Peyer's patch (tissue), 4 donors: Measurements from ENCODE around the gene GMEB2. TPM values are rescaled to one million over a fixed set of nuclear protein-coding genes. Genes with fewer than 3 reads are reported as not detected.

Source experiments
- DNase-seq, 3 donors: peaks; one replicate each; pipeline ENCODE4 v3.0.0-alpha.2; 2017 to 2019
- H3K27ac ChIP-seq, 4 donors: fragments of 200-600 bp; sonication (generic); one replicate each; pipeline ENCODE4 v1.5.1; 2016 to 2019
- H3K27me3 ChIP-seq, 2 donors: fragments of 200-600 bp; sonication (generic); one replicate each; pipeline ENCODE4 v1.5.1; 2019
- H3K36me3 ChIP-seq, 3 donors: fragments of 200-600 bp; sonication (generic); one replicate each; pipeline ENCODE4 v1.5.1; 2016 to 2019
- H3K4me1 ChIP-seq, 4 donors: fragments of 200-600 bp; sonication (generic); one replicate each; pipeline ENCODE4 v1.5.1; 2016 to 2019
- H3K4me3 ChIP-seq, 4 donors: fragments of 200-600 bp; sonication (generic); 1 replicate in 3 of 4; 2 replicates in 1 of 4; pipeline ENCODE4 v1.5.1; 2016 to 2019; ENCODE audit warnings: mild to moderate bottlenecking in 1 of 4
- H3K9me3 ChIP-seq, 4 donors: fragments of 200-600 bp; sonication (generic); one replicate each; pipeline ENCODE4 v1.5.1; 2016 to 2019; ENCODE audit warnings: mild to moderate bottlenecking in 1 of 4
- POLR2A ChIP-seq, 2 donors: fragments of 450-650 bp; IDR thresholded peaks; one replicate each; pipeline ENCODE4 v1.5.1; 2017; ENCODE audit warnings: antibody characterized with exemption in 2 of 2, mild to moderate bottlenecking in 2 of 2, moderate library complexity in 2 of 2
- total RNA-seq, 4 donors: library from RNA; depleted of rRNA; stranded (reverse); fragments of >200 nt; gene quantifications; one replicate each; pipeline ENCODE4 v1.1.0, GENCODE V29; 2016
- TF ChIP-seq, protein P1 (sequence below), 6 experiments: fragments of 450-650 bp in 4 of 6; fragments of 200-600 bp in 2 of 6; sonication (generic) in 1 of 6; IDR thresholded peaks; one replicate each; pipeline ENCODE4 v1.5.1; 2017 to 2019; ENCODE audit warnings: antibody characterized with exemption in 6 of 6, mild to moderate bottlenecking in 3 of 6, moderate library complexity in 1 of 6

GMEB2 gene
- total RNA-seq, 4 donors from 2014 or later, result 13.8 to 24.5 (median 17.1) TPM

DNA sequence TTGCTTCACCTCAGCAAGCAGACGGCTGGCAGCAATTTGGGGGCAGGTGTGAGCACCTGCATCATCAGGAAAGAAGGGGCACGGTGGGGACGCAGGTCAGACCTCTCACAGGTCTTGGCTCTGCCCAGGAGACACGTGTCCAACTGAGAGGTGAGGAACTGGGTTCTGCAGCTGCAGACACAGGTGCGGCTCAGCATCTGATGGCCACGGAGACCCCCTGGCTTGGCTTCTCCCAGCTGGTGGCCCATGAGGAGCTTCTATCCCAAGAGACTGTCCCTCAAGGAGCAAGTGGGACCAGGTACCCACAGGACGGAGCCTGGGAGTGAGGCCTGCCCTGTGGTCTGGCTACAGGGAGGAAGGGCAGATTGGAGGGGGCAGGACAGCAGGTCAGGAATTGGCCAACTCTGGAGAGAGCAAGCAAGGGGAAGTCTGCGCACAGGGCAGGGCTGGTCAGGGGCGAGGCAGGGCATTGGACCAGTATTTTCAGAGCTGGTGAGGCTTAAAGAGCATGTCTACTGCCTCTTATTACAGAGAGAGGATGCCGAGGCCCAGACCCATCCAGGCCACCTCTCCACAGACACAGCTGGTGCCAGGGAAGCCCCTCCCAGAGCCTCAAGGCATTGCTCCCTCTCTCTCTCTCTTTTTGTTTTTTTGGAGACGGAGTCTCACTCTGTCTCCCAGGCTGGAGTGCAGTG lies 22.1 kb upstream of the GMEB2 start:
- Histone ChIP-seq H3K9me3 (no peaks in the 10 kb centered on the region), H3K27me3 (peaks cover 0 to 20% of the 10 kb centered on the region in 2 donors), H3K27ac (no peak overlapping the region), H3K4me3 (no peak overlapping the region), H3K36me3 (no peaks in the 10 kb centered on the region), H3K4me1 (peaks cover 0 to 30% (median 10%) of the 10 kb centered on the region in 4 donors)
- DNase-seq, result no peak
- TF ChIP-seq POLR2A (IDR thresholded peaks at IDR 0.05), result no peak
- TF ChIP-seq, protein P1, sequence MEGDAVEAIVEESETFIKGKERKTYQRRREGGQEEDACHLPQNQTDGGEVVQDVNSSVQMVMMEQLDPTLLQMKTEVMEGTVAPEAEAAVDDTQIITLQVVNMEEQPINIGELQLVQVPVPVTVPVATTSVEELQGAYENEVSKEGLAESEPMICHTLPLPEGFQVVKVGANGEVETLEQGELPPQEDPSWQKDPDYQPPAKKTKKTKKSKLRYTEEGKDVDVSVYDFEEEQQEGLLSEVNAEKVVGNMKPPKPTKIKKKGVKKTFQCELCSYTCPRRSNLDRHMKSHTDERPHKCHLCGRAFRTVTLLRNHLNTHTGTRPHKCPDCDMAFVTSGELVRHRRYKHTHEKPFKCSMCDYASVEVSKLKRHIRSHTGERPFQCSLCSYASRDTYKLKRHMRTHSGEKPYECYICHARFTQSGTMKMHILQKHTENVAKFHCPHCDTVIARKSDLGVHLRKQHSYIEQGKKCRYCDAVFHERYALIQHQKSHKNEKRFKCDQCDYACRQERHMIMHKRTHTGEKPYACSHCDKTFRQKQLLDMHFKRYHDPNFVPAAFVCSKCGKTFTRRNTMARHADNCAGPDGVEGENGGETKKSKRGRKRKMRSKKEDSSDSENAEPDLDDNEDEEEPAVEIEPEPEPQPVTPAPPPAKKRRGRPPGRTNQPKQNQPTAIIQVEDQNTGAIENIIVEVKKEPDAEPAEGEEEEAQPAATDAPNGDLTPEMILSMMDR (IDR thresholded peaks at IDR 0.05), result no peak

DNA sequence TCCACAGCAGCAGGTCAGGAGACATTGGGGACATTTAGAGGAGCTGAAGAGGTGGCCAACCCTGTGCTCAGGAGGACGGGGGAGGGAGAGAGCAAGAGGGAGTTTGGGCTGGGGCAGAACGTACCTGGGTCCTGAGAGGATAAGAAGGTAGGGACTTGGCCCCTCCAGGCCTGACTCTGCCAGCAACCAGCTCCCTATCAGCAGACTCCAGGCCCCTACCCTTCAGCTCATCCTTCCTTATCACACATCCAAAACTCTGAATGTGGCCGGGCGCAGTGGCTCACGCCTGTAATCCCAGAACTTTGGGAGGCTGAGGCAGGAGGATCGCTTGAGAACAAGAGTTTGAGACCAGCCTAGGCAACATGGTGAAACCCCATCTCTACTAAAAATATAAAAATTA lies 21.3 kb upstream of the GMEB2 start:
- H3K4me3 ChIP-seq, result no peak overlapping the region
- H3K9me3 ChIP-seq, result no peaks in the 10 kb centered on the region
- no peaks in the 10 kb centered on the region for H3K36me3 ChIP-seq
- no peak for TF ChIP-seq POLR2A (IDR thresholded peaks at IDR 0.05)
- TF ChIP-seq, protein P1 (IDR thresholded peaks at IDR 0.05), result no peak
- H3K27ac ChIP-seq, result no peak overlapping the region
- H3K27me3 ChIP-seq, result peaks cover 0 to 16% of the 10 kb centered on the region in 2 donors
- DNase-seq, result no peak
- H3K4me1 ChIP-seq, result peaks cover 0 to 21% (median 5%) of the 10 kb centered on the region in 4 donors

DNA sequence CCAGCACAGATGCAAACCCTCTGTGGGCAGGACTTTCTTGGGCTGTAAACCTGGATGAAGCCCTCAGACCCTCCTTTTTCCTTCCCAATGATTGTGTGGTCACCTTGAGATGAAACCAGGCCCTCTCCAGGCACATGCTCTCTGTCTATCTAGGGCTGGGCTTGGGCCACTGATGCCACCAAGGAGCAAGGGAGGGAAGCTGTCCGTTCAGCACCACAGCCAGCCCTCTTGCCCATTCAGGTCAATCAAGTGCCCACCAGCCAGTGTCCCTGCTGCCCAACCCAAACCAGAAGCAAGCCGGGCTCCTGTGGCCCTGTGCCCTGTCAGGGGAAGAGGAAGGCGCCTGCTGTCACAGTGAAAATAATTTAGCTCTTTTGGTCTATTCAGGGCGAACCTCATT lies 18.3 kb upstream of the GMEB2 start:
- no peak for DNase-seq
- Histone ChIP-seq H3K36me3 (no peaks in the 10 kb centered on the region), H3K4me3 (no peak overlapping the region), H3K27ac (no peak overlapping the region), H3K27me3 (no peaks in the 10 kb centered on the region), H3K4me1 (peaks cover 0 to 9% (median 8%) of the 10 kb centered on the region in 4 donors), H3K9me3 (no peaks in the 10 kb centered on the region)
- TF ChIP-seq, protein P1 (IDR thresholded peaks at IDR 0.05), result no peak
- TF ChIP-seq POLR2A (IDR thresholded peaks at IDR 0.05), result no peak

DNA sequence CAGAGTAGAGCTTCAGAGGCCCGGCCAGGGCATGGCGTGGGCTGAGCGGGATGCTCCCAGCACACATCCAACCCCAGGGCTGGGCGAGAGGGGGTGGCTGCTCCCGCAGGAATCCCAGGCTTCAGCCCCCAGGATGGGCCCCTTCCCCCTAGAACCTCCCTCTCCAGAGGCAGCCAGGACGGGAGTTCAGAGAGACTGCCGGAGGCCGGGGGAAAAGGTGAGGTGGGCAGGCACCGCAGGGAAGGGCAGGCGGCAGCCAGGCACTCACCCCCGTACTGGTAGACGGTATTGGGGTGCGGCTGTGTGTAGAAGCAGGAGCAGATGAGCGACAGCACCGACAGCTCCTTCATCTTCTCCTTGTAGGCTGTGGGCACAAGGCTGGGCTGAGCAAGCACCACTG lies 17.0 kb upstream of the GMEB2 start:
- TF ChIP-seq POLR2A (IDR thresholded peaks at IDR 0.05), result no peak
- TF ChIP-seq, protein P1 (IDR thresholded peaks at IDR 0.05), result no peak
- DNase-seq, result no peak
- H3K4me3 ChIP-seq, result no peak overlapping the region
- no peak overlapping the region for H3K27ac ChIP-seq
- H3K36me3 ChIP-seq, result no peaks in the 10 kb centered on the region
- H3K9me3 ChIP-seq, result no peaks in the 10 kb centered on the region
- H3K4me1 ChIP-seq, result peaks cover 0 to 17% (median 8%) of the 10 kb centered on the region in 4 donors
- H3K27me3 ChIP-seq, result no peaks in the 10 kb centered on the region

DNA sequence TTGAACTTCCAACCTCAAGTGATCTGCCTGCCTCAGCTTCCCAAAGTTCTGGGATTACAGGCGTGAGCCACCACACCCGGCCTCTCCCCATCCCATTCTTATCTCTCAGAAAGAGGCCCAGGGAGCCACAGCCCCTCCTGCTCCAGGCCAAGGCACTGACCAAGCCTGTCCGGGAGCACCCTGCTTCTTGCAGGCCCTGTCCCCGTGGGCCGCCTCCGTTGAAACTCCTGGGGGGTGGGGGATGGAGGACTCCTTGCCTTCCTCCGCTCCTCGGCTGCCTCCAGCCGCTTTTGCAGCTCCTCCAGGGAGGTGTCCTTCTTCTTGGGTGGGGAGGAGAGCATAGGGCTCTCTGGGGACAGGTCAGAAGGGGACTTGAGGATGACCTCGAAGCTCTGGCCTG lies 16.6 kb upstream of the GMEB2 start:
- no peak overlapping the region for H3K27ac ChIP-seq
- peaks cover 0 to 17% (median 10%) of the 10 kb centered on the region in 4 donors for H3K4me1 ChIP-seq
- no peaks in the 10 kb centered on the region for H3K9me3 ChIP-seq
- H3K27me3 ChIP-seq, result no peaks in the 10 kb centered on the region
- no peak for DNase-seq
- no peak for TF ChIP-seq POLR2A (IDR thresholded peaks at IDR 0.05)
- TF ChIP-seq, protein P1 (IDR thresholded peaks at IDR 0.05), result no peak
- H3K36me3 ChIP-seq, result no peaks in the 10 kb centered on the region
- H3K4me3 ChIP-seq, result no peak overlapping the region
